Skeletal muscle satellite cell (primary cell): Measurements from ENCODE around the gene CHST8.

Source experiments
- H3K27me3 ChIP-seq: 2 replicates; pipeline ENCODE4 v1.7.0; 2013; ENCODE audit warnings: low read length; ENCODE audit not compliant: control insufficient read depth, insufficient read depth
- H3K36me3 ChIP-seq: 2 replicates; pipeline ENCODE4 v1.7.0; 2013; ENCODE audit warnings: mild to moderate bottlenecking, control low read depth, low read length; ENCODE audit not compliant: insufficient read depth
- H3K4me1 ChIP-seq: 2 replicates; pipeline ENCODE4 v1.7.0; 2013; ENCODE audit warnings: low read length; ENCODE audit not compliant: control insufficient read depth, insufficient read depth
- H3K4me2 ChIP-seq: 2 replicates; pipeline ENCODE4 v1.7.0; 2013; ENCODE audit warnings: mild to moderate bottlenecking, low read length
- H3K4me3 ChIP-seq: 2 replicates; pipeline ENCODE4 v1.7.0; 2013; ENCODE audit warnings: low read length
- H3K9ac ChIP-seq: 2 replicates; pipeline ENCODE4 v1.7.0; 2013; ENCODE audit warnings: mild to moderate bottlenecking, low read depth, low read length, moderate library complexity
- H3K9me3 ChIP-seq: replicated peaks from 2 replicates; pipeline ENCODE4 v1.7.0; 2013; ENCODE audit warnings: mild to moderate bottlenecking, control low read depth, low read length

Gene CHST8

GRCh38 chr19:33770107-33770506, 148.4 kb downstream of the CHST8 start:
- Histone ChIP-seq H3K4me3 (no peak overlapping the region), H3K4me2 (no peak overlapping the region)

GRCh38 chr19:33771384-33772101, 149.8 kb downstream of the CHST8 start:
- Histone ChIP-seq H3K4me3 (no peak overlapping the region), H3K36me3 (no peaks in the 10 kb centered on the region), H3K9me3 (no peaks in the 10 kb centered on the region), H3K4me1 (no peaks in the 10 kb centered on the region), H3K9ac (no peak overlapping the region), H3K27me3 (peaks cover 29% of the 10 kb centered on the region), H3K4me2 (no peak overlapping the region)

More at GRCh38 chr19:33770107-33770506, 148.4 kb downstream of the CHST8 start:
- Histone ChIP-seq H3K9ac (no peak overlapping the region), H3K9me3 (no peaks in the 10 kb centered on the region), H3K27me3 (peaks cover 29% of the 10 kb centered on the region), H3K36me3 (no peaks in the 10 kb centered on the region), H3K4me1 (no peaks in the 10 kb centered on the region)

- no peak overlapping the region for H3K9ac ChIP-seq
- no peak overlapping the region for H3K4me3 ChIP-seq
- H3K4me2 ChIP-seq, result no peak overlapping the region
- H3K36me3 ChIP-seq, result no peaks in the 10 kb centered on the region
- H3K9me3 ChIP-seq, result no peaks in the 10 kb centered on the region
- H3K4me1 ChIP-seq, result no peaks in the 10 kb centered on the region
- peaks cover 29% of the 10 kb centered on the region for H3K27me3 ChIP-seq
Observed at GRCh38 chr19:33772102-33772857, 150.5 kb downstream of the CHST8 start.

GRCh38 chr19:33772858-33773180, 151.1 kb downstream of the CHST8 start:
- Histone ChIP-seq H3K27me3 (peaks cover 29% of the 10 kb centered on the region), H3K9me3 (no peaks in the 10 kb centered on the region), H3K4me1 (no peaks in the 10 kb centered on the region), H3K36me3 (no peaks in the 10 kb centered on the region), H3K4me3 (no peak overlapping the region), H3K9ac (no peak overlapping the region), H3K4me2 (no peak overlapping the region)

- Histone ChIP-seq H3K4me2 (no peak overlapping the region), H3K4me3 (no peak overlapping the region), H3K27me3 (peaks cover 35% of the 10 kb centered on the region), H3K4me1 (peaks cover 2% of the 10 kb centered on the region), H3K9ac (no peak overlapping the region), H3K9me3 (no peaks in the 10 kb centered on the region), H3K36me3 (no peaks in the 10 kb centered on the region)
Observed at GRCh38 chr19:33773704-33774624, 152.2 kb downstream of the CHST8 start.

GRCh38 chr19:33774751-33775150, 153.0 kb downstream of the CHST8 start:
- no peak overlapping the region for H3K4me3 ChIP-seq
- no peaks in the 10 kb centered on the region for H3K9me3 ChIP-seq
- H3K27me3 ChIP-seq, result peaks cover 35% of the 10 kb centered on the region
- no peaks in the 10 kb centered on the region for H3K36me3 ChIP-seq
- no peak overlapping the region for H3K9ac ChIP-seq
- H3K4me1 ChIP-seq, result peaks cover 2% of the 10 kb centered on the region
- no peak overlapping the region for H3K4me2 ChIP-seq

GRCh38 chr19:33775731-33776487, 154.2 kb downstream of the CHST8 start:
- H3K9ac ChIP-seq, result no peak overlapping the region
- peaks cover 35% of the 10 kb centered on the region for H3K27me3 ChIP-seq
- no peaks in the 10 kb centered on the region for H3K9me3 ChIP-seq
- H3K4me3 ChIP-seq, result no peak overlapping the region
- no peaks in the 10 kb centered on the region for H3K36me3 ChIP-seq
- H3K4me2 ChIP-seq, result no peak overlapping the region
- H3K4me1 ChIP-seq, result peaks cover 2% of the 10 kb centered on the region

GRCh38 chr19:33777351-33777750, 155.6 kb downstream of the CHST8 start:
- Histone ChIP-seq H3K9me3 (no peaks in the 10 kb centered on the region), H3K27me3 (peaks cover 45% of the 10 kb centered on the region), H3K9ac (no peak overlapping the region), H3K4me3 (no peak overlapping the region), H3K36me3 (no peaks in the 10 kb centered on the region), H3K4me1 (peaks cover 2% of the 10 kb centered on the region), H3K4me2 (no peak overlapping the region)

- Histone ChIP-seq H3K9me3 (no peaks in the 10 kb centered on the region), H3K27me3 (peaks cover 48% of the 10 kb centered on the region), H3K4me2 (no peak overlapping the region), H3K9ac (no peak overlapping the region), H3K36me3 (no peaks in the 10 kb centered on the region), H3K4me3 (no peak overlapping the region), H3K4me1 (peaks cover 2% of the 10 kb centered on the region)
Observed at GRCh38 chr19:33777753-33778088, 156.0 kb downstream of the CHST8 start.

- H3K9ac ChIP-seq, result no peak overlapping the region
- H3K4me2 ChIP-seq, result peak overlapping the region; percentile 23
- H3K27me3 ChIP-seq, result peaks cover 48% of the 10 kb centered on the region
- H3K9me3 ChIP-seq, result no peaks in the 10 kb centered on the region
- H3K4me1 ChIP-seq, result peaks cover 2% of the 10 kb centered on the region
- H3K36me3 ChIP-seq, result no peaks in the 10 kb centered on the region
- no peak overlapping the region for H3K4me3 ChIP-seq
Observed at GRCh38 chr19:33778089-33778791, 156.5 kb downstream of the CHST8 start.
